HepG2 (cell line): ENCODE measurements around the gene GGACT. TPM values are rescaled to one million over a fixed set of nuclear protein-coding genes. Genes with fewer than 3 reads are reported as not detected.

ENCODE experiments used
- ATAD3A ChIP-seq: sonication (generic); formaldehyde crosslinking; IDR thresholded peaks from 2 replicates; pipeline ENCODE4 v1.4.0; 2020; ENCODE audit warnings: missing genetic modification reagents
- EHMT2 ChIP-seq: fragments of 200-600 bp; sonication (generic); IDR thresholded peaks from 2 replicates; pipeline ENCODE4 v1.7.0; 2017; ENCODE audit warnings: antibody characterized with exemption, low read depth, low read length, borderline replicate concordance
- HOXD1 ChIP-seq: sonication (generic); formaldehyde crosslinking; IDR thresholded peaks from 2 replicates; pipeline ENCODE4 v1.5.0; 2020; ENCODE audit warnings: missing genetic modification reagents
- KLF11 ChIP-seq: IDR thresholded peaks from 2 replicates; pipeline ENCODE4 v1.6.1; 2016; ENCODE audit warnings: missing compliant biosample characterization
- PHF8 ChIP-seq: sonication (generic); formaldehyde crosslinking; IDR thresholded peaks from 2 replicates; pipeline ENCODE4 v1.5.0; 2020; ENCODE audit warnings: missing genetic modification reagents
- TEAD3 ChIP-seq: optimal IDR thresholded peaks from 2 replicates; pipeline ENCODE3; 2016; ENCODE audit warnings: borderline replicate concordance
- polyA plus RNA-seq, 8 experiments: library from polyadenylated mRNA; depleted of rRNA in 3 of 8; stranded (reverse) in 7 of 8; unstranded in 1 of 8; fragments of >200 nt; fragmentation: Illumina TruSeq in 4 of 8; extraction: Trizol in 4 of 8; gene quantifications; 2 replicates each; pipeline versions ENCODE4 v1.2.1 to v1.2.3, GENCODE V29; 2011 to 2016; ENCODE audit warnings: low read depth in 4 of 8, missing spikeins in 1 of 8, mixed read lengths in 1 of 8; ENCODE audit not compliant: insufficient read depth in 1 of 8
- total RNA-seq, 5 experiments: library from RNA; depleted of rRNA; stranded (reverse); fragments of >200 nt; fragmentation: Illumina TruSeq; extraction: Trizol; gene quantifications; 2 replicates each; pipeline ENCODE4 v1.2.3, GENCODE V29; 2016; ENCODE audit warnings: low read depth in 1 of 5
- TF ChIP-seq, protein P1 (sequence below): sonication (generic); formaldehyde crosslinking; IDR thresholded peaks from 2 replicates; pipeline ENCODE4 v1.5.0; 2020; ENCODE audit warnings: mild to moderate bottlenecking, missing genetic modification reagents, borderline replicate concordance

Gene GGACT
- total and polyA plus RNA-seq, 2 of the 13 experiments (the other 11 are each of a cell fraction or from before 2014, with no cell fraction given) = 1.7 to 1.9 TPM

DNA sequence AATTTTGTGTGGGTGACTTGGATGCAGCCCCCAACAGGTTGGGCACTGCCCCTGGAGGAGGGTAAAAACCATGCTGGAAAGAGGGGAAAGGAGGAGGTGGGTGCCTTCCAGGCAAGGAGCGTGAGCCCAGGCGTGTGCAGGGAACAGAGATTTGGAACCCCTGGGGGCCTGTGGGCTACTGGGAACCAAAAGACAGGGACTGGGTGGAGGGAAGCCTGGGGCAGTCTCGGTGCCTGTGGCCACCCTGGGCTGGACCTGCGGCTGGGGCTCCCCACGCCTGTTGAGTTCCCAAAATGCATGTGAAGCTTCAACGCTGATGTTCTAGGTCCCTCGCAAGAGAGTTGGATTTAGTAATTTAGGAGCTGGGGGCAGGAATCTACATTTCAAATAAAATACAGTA lies 24.8 kb downstream of the GGACT start (continued):
- TF ChIP-seq PHF8 (CRISPR knock-in tag) (no peak), KLF11 (no peak), ATAD3A (CRISPR knock-in tag) (no peak), EHMT2 (no peak), HOXD1 (CRISPR knock-in tag) (no peak), TEAD3 (CRISPR knock-in tag) (no peak)
- TF ChIP-seq, protein P1, sequence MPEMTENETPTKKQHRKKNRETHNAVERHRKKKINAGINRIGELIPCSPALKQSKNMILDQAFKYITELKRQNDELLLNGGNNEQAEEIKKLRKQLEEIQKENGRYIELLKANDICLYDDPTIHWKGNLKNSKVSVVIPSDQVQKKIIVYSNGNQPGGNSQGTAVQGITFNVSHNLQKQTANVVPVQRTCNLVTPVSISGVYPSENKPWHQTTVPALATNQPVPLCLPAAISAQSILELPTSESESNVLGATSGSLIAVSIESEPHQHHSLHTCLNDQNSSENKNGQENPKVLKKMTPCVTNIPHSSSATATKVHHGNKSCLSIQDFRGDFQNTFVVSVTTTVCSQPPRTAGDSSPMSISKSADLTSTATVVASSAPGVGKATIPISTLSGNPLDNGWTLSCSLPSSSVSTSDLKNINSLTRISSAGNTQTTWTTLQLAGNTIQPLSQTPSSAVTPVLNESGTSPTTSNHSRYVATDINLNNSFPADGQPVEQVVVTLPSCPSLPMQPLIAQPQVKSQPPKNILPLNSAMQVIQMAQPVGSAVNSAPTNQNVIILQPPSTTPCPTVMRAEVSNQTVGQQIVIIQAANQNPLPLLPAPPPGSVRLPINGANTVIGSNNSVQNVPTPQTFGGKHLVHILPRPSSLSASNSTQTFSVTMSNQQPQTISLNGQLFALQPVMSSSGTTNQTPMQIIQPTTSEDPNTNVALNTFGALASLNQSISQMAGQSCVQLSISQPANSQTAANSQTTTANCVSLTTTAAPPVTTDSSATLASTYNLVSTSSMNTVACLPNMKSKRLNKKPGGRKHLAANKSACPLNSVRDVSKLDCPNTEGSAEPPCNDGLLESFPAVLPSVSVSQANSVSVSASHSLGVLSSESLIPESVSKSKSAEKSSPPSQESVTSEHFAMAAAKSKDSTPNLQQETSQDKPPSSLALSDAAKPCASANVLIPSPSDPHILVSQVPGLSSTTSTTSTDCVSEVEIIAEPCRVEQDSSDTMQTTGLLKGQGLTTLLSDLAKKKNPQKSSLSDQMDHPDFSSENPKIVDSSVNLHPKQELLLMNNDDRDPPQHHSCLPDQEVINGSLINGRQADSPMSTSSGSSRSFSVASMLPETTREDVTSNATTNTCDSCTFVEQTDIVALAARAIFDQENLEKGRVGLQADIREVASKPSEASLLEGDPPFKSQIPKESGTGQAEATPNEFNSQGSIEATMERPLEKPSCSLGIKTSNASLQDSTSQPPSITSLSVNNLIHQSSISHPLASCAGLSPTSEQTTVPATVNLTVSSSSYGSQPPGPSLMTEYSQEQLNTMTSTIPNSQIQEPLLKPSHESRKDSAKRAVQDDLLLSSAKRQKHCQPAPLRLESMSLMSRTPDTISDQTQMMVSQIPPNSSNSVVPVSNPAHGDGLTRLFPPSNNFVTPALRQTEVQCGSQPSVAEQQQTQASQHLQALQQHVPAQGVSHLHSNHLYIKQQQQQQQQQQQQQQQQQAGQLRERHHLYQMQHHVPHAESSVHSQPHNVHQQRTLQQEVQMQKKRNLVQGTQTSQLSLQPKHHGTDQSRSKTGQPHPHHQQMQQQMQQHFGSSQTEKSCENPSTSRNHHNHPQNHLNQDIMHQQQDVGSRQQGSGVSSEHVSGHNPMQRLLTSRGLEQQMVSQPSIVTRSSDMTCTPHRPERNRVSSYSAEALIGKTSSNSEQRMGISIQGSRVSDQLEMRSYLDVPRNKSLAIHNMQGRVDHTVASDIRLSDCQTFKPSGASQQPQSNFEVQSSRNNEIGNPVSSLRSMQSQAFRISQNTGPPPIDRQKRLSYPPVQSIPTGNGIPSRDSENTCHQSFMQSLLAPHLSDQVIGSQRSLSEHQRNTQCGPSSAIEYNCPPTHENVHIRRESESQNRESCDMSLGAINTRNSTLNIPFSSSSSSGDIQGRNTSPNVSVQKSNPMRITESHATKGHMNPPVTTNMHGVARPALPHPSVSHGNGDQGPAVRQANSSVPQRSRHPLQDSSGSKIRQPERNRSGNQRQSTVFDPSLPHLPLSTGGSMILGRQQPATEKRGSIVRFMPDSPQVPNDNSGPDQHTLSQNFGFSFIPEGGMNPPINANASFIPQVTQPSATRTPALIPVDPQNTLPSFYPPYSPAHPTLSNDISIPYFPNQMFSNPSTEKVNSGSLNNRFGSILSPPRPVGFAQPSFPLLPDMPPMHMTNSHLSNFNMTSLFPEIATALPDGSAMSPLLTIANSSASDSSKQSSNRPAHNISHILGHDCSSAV = no peak
